ENCODE measurements around the gene LEF1.
A peak's percentile ranks its signal among the peaks of the same experiment; 100 is the strongest.

Gene LEF1

DNA sequence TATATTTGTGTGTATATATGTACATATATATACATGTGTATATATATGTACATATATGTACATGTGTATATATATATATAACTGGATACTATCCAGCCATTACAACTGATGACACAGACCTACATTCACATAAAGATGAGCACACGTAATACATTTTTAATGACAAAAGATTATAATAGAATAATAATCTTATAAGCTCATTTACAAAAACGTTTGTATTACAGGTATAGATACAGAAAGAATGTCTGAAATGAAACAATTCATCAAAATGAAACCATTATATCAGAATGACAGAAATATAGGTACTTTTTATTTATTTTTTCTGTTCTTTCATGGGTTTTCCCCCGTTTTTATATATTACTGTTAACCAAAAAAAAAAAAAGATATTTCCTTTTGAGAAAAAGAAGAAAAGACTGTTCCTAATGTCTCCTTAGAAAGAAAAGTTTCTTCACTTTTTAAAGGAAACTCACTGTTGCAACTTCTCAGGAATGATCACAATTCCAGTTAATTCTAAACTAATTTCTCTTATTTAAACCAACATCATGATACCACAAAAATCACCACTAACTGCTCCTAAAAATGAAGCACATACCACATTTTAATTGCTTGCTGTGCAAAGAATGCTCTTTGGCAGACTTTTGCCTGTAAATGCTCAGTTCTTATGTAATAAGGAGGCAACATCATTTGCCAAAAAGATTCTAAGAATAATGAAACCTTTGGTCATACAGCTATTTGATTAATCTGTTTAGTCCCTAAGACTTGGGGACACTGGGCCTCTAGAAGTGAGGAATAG lies 18.9 kb downstream of the LEF1 start:
- DNase-seq (ENCODE audit: low read depth), result no peak

DNA sequence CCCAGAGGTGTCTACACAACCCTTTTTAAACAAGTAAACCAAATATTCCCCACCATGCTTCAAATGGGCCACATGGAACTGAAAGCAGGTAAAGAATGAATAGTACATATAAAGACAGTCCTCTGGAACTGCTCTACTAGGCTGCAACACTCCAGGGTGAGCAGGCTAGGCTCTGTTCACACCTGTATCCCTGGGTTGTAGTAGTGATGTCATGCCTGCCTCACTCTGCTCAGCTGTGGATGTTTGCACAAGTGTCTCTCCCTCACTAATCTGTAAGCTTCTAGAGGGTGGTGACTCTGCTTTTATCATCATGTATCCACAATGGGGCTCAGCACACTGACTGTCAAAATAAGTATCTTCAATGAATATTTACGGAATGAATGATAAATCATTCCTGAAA lies 20.4 kb downstream of the LEF1 start:
- no peak for DNase-seq (ENCODE audit: low read depth)

DNA sequence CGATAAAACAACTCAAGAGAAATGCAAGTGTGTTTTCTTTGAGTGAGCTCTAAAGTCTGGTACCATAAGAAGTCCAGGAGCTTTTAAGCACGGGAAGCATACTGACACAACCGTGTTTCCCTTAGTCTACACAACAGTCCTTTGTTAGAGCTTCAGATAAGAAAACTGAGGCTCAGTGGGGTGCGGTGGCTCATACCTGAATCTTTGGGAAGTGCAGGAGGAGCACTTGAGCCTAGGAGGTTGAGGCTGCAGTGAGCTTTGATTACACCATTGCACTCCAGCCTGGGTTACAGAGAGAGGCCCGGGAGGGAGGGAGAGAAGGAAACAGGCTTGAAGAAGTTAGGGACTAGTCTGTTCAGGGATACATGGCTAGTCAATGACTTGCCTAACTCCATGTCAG lies 21.9 kb downstream of the LEF1 start:
- no peak for DNase-seq (ENCODE audit: low read depth)

DNA sequence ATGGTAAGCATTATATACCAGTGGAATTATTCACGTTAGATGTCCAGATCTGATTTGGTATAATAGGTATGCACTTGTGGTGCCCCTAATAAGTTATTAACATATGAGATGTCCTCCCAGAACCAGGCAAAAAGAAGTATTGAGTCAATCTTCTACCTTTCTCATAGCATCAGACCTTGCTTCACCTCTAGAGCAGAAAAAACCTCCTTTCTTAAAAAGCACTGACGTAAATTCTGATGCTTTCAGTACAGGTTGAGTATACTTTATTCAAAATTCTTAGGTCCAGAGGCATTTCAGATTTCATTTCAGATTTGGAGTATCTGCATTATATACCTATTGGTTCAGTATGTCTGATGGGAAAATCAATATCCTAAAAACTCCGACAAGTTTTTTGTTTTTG lies 22.4 kb downstream of the LEF1 start:
- DNase-seq (ENCODE audit: low read depth), result no peak

DNA sequence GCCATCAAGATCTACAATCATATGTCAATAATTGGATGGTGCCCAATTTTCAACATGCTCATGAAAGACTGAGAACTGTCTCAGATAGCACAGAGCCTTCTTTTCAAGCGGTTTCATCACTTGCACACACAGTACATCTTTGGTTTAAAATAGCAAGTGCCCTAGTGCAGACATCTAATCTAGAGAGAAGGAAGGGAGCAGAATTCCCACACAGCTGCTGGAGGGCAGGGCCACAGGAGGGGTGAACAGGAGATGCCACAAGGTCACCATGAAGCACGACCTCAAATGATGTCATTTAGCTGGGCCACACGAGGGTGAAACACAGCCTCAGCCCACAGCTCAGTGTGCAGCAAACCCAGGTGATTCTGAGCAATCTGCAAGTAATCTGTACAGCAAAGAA lies 24.3 kb downstream of the LEF1 start:
- DNase-seq (ENCODE audit: low read depth), result no peak

DNA sequence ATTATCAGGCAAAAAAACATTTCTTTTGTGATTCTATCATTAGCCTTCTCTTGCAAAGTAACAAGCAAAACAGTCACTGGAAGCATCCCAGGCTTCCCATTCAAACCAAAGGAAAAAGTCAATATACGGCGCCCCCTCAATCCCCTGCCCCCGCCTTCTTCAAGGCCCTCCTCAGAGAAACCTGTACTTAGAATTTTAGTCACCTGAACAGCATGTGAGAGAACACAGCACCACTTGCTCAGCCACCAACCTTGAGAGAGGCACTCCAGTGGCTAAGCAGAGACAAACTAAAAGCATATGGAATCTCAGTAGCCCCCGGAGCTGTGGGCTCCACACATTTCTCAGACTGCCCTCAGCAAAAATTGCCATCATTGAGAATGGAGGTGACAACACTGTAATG lies 25.2 kb downstream of the LEF1 start:
- no peak for DNase-seq (ENCODE audit: low read depth)

DNA sequence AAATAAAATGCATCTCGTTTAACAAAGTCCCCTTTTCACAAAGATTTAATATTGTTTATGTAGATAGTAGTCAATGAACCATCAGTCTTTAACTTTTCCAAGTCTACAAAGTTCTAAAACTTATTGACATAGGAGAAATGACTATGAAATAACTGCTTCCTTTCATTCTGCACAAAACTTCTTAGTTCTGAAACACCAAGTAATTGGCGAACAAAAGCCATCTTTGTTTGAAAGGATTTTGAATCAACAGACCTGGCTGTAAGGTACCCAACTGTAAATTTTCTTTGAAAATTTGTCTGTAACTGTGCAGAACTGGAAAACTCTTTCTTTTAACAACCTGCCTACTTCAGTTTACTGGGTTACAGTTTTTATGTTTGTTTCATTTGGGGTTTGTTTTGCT lies 25.9 kb downstream of the LEF1 start:
- DNase-seq (ENCODE audit: low read depth), result no peak

DNA sequence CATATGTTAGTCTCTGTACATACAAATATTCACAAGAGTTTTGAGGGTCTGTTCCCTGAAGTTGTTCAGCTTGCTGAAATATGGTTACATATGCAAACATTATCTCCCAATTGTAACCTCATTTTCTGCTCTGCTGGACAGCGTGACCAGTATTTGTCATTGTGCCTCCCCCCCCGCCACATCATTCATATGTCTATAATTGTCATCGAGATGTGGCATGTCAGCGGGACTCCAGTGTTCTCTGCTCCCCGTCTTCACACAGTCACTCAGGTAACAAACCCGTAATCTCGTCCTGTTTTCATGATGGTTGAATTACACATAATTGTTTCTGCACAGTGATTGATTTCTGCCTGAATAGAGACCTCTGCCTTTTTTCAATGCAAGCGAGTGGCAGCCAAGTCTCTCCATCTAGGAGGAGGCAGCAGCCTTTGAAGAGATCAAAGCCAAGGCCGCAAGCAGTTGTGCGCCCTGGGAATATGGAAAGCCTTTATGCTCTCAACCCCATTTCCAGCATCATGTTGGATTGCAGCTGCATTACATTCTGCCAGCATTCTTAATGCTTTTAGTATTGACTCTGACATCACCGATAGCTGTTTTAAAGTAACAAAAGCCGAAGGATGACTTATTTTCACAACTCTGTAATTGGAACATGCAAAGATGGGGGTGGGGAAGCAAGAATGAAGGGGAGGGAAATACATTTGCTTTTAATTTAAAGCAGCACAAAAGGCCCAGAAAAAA lies 27.4 kb downstream of the LEF1 start:
- DNase-seq (ENCODE audit: low read depth), result no peak

DNA sequence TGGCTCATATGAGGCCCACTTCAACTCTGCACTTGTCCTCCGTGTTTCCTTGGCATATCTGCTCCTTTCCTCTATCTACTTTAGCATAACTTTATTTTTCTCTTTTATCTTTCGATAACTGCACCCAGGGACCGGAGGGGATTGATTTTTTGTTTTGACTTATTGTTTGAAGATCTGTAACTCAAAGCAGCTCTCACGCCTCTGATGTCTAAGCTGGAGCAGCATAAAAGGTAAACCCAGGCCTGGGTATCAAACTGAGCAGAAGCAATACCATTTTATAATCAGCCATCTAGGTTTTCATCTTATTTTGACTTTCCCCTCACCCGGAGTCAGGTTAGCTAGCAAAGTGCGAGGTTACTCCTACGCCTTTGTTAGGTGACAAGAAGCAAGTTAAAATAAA lies 28.4 kb downstream of the LEF1 start:
- DNase-seq (ENCODE audit: low read depth), result no peak

DNA sequence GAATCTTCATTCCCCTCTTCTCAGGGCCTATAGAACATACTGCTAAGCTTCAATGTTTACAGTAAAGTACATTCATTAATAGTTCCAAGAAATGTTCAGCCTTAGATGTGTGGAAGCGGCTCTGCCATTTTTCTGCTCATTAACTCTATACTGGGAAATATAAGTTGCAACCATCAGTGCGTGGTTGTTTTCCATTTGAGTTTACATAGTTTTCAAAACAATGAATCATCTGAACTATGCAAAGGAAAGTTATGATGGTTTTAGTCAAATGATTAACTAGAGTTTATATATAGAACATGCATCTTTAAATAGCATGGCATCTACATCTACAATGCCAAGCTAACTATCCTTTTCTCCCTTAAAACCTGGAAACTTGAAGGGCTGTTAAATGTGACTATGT lies 29.6 kb downstream of the LEF1 start:
- DNase-seq (ENCODE audit: low read depth), result no peak

DNA sequence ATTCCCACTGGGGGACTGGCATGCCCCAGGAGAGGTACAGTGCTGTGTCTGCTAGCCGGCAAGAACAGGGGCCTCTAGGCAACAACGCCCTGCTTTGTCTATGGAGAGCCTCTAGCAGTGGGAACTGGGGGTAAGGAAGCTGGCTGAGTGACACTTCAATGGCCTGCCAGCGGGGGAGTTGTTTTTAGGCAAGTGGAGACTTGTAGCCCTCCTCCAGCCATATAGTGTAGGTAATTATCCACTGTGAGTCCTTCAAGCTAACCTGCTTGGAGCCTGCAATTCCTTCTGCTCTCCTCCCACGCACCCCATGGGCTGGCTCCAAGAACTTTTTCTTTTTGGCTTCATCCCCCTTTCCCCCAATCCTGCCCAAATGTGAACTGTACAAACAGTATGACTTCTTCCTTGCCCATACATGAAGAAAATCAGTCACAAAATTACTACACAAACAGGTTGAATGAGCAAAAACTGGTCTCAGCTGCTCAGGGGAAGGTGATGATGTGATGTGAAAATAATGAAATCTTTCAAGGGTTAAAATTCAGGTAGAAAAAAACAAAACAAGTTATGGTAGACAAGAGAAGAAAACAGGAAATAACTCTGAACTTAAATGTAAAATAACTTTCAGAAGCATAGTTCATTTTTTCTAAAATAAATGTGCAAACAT lies 33.1 kb downstream of the LEF1 start:
- DNase-seq (ENCODE audit: low read depth), result no peak

DNA sequence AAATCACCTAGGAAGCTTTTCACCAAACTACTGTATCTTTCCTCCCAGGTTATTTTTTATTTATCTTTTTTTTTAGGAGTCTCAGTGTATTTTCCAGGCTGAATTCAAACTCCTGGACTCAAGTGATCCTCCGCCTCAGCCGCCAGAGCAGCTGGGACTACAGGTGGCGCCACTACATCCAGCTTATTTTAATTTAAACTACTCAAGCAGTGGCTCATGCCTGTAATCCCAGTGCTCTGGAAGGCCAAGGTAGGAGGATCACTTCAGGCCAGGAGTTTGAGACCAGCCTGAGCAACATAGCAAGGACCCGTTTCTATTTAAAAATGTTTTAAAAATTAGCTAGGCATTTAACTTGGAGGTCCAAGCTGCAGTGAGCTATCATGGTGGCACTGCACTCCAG lies 37.8 kb downstream of the LEF1 start:
- DNase-seq (ENCODE audit: low read depth), result peak; percentile 4

DNA sequence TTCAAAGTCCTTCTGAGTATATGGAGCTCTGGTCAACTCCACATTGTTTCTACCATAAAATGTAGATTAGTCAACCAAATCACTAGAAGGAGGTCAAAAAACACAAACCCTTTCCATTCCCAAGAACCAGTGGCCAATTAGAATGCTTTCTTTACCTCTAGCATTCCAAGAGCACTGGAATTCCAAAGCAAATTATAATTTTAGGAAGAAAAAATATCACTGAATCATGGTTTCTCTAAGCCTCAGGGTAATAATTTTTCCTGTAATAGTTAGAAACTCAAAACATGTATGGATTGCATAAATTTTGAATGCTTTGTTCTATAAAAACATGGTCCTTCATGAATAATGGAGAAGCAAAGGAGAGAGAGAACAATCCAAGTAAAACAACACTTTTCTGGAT lies 39.5 kb downstream of the LEF1 start:
- no peak for DNase-seq (ENCODE audit: low read depth)

DNA sequence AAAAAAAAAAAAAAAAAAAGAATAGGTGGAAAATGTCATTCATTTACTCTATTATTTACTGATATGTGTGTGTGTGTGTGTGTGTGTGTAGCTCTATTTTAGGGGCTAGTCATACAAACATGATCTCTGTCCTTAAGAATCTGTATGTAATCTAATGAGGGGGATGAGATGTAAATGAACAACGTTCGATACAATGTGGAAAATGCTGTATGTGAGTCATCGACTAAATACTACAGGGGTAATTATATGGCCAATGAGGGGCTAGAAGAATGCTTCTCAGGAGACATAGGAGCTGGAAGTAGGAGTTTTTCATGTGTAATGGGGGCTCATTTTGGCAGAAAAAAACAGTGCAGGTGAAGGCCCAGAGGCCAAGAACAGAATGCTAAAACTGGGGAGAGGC lies 41.9 kb downstream of the LEF1 start:
- no peak for DNase-seq (ENCODE audit: low read depth)

DNA sequence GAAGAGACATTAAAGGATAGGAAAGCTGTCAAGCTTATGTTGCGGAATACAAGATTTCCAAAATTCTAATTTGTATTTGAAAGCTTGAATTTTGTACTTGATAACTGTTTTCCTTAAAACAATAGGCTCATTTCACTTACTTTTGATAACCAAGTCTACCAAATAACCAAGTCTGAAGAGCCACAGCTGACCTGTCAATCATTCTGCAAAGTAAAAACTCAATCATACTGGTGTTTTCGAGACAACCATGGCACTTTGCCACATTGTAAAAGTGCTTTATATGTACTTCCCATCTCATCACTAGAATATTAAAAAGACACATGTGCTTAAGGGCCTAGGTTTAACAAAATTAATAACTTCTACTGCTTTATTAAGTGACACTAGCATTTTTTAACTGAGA lies 47.9 kb downstream of the LEF1 start:
- DNase-seq (ENCODE audit: low read depth), result no peak

DNA sequence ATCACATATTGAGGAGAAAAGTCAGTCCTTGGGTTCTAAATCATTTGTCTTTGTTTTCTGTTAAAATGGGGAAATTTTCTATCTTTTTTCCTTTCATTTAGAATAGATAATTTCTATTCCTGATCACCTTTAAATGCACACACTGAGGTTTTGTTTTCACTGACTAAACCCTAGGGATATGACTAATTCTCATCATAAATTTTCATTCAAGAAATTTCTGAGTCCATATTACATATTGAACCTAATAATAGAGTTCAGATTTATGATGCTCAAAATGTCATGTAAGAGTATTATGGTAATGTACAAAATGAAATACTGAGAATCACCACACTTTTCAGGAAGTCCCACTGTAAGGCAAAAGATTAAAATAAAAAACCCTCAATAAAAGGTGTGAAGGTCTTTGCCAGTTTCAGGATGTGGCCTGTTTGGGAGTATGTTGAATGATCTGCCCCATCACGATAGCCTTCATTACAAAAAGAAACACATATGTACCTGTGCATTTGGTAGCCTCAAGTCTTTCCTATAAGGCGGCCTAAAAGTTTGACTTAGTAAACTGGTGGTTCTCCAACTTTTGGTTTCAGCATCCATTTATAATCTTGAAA lies 49.4 kb downstream of the LEF1 start:
- DNase-seq (ENCODE audit: low read depth), result no peak

DNA sequence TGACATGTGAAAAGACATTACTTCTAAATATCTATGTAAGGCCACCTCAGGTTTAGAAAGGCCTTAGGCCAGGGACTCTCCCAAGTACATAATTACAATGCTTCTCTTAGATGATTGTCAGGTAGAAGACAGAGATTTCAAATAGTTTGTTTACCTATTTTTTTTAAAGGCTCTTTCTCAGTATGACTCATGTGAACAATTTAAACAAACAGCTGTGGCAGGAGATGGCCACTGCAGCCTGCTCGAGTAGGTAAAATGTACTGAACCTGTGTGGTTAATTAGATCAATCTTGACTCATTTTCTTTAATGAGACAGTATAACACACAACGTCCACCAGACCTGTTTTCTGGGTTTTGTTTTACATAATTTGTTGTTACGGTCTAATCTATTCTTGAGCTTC lies 50.2 kb downstream of the LEF1 start:
- peak; percentile 3 for DNase-seq (ENCODE audit: low read depth)

DNA sequence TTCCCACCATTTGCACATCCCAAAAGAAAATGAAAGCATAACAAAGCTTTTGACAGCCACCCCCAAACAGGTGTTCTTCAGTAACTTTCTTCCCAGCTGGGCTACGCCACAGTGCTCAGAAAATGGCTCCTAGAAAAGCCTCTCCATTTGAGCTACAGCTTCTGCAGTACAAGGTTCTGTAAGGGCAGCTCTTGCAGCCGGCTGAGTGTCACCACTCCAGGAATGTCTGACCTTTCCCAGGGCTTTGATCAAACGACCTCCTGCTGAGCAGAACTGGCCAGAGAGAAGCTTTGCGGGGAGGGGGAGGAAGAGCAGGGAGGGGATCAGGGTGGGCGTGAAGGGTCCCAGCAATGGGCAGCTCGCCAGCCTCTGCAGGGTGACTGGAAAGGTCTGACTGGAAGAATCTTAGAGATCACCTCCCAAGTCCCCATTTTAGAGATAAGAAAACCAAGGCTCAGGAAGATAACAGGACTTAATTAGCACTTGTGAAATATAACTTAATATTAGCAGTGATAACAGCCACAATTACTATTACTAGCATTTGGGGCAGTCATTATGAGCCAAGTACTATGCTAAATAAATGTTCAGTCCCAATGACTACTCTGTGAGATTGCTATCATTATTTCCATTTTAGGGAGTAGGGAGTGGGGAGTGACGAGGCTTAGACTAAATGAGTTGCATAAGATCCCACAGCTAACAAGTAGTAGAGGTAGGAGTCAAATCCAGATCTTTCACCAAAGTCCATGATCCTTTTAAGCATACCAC lies 51.1 kb downstream of the LEF1 start:
- peak; percentile 5 for DNase-seq (ENCODE audit: low read depth)

DNA sequence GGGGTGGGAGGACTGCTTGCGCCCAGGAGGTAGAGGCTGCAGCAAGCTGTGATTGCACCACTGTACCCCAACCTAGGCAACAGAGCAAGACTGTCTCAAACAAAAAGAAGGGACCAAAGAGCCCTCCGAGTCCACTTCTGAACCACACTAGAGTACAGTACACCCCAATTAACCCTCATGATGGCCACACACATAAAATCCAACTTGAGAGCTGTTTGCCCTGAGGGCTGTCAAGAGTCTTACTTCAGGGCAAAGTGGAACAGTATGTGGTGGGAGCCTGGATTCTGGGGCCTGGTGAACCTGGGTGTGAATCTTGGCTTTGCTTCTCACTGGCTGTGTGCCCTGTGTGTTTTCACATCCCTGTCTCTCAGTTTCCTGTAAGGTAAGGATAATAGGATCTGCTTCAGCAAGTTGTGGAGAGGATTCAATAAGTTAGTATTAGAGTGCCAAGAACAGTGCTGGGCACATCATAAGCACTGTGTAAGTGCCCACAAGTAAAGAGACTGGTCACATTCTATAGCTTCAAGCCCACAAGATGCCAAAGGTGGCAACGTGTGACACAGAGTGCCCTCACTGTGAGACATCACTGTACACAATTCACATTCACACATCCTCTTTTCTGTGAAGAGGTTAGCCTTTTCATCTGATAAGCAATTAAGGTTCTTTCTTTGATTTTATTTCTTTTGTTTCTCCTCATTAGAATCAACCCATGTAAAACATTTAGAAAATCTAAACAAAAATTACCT lies 52.1 kb downstream of the LEF1 start:
- no peak for DNase-seq (ENCODE audit: low read depth)

DNA sequence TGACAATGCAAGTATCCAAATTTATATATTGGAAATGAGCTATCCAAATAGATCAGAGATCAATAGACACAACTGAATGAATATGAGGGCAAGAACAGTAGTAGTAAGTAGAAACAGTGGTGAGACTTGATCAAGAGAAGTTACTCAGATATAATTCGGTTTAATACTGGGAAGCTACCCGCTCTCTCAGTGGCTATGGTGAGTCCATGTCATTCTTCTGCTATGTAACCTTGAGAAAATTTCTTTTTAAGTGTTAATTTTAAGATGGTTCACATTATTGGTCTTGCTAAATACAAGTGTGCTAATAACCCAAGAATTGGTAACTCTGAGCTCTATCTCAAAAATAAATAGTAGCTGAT lies 53.6 kb downstream of the LEF1 start:
- DNase-seq (ENCODE audit: low read depth), result no peak

DNA sequence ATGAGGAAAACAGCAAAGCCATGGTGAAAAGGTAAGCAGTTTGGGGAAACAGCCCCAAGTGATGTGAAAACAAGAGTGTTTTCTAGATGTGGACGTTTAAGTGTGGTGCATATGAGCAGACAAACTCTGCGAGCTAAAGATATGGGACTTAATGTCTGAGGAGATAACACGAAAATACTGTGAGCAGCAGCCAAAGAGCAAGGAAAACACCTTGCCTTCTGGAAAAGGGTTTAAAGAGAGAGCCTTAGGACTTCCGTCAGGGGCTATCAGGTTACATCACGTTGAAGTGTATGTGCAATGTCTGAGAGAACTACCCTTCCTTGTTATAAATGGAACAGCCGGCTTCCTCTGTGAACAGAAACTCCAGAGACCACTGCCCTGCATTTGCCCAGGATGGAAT lies 54.2 kb downstream of the LEF1 start:
- DNase-seq (ENCODE audit: low read depth), result peak; percentile 7
